Measurements from ENCODE around the gene ABCD4. TPM values are rescaled to one million over a fixed set of nuclear protein-coding genes. Genes with fewer than 3 reads are reported as not detected.

Gene ABCD4
- total RNA-seq, 1 experiment from 2014 or later = 45.3 TPM

DNA sequence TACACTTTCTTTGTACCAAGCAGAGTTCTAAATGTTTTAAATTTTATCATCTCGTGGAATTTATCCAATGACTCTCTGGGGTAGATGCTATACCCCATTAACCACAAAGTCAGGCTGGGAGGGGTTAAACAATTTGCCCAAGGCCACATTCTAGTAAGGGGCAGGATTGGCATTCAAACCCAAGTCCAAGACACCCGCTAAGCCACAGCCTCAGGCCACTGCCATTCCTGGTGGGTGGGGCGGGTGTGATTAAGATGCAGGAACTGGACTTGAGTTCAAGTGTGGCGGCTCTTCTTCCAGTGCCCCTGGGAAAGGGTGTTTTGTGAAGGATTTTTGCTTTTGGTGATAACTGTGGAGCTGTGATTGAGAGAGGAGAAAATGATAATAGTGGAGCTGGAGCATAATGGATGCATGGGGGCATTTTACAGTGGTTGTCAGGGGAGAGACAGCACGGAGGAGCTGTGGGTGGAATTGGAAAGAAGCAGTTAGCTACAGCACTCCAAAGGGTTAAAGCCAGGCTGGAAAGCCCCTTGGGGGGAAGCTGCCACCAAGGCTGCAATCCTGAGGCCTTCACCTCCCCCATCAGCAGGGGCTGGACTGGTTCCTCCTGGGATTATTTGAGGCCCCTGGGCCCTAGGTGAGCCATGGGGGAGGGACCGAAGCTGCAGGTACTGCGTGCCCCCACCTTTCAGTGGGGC, 44.5 kb upstream of the ABCD4 start:
- no TSS peak for BruUV-seq (replicated peaks)
- Histone ChIP-seq H3K36me3 (ENCODE audit: control insufficient read depth in 1 of 2, insufficient read depth in 2 of 2, low read length in 2 of 2) (no peaks in the 10 kb centered on the region), H3K9me3 (ENCODE audit: control insufficient read depth in 1 of 2, insufficient read depth in 1 of 2, low read depth in 1 of 2, low read length in 2 of 2) (no peaks in the 10 kb centered on the region), H3K4me3 (replicated peaks in 1 of 2; ENCODE audit: low read depth in 1 of 2, low read length in 2 of 2) (no peak overlapping the region), H3K27ac (ENCODE audit: low read depth, low read length) (no peak overlapping the region), H2AFZ (ENCODE audit: low read depth, low read length, poor library complexity, severe bottlenecking) (no peak overlapping the region), H4K20me1 (ENCODE audit: insufficient read depth) (no peaks in the 10 kb centered on the region), H3K4me1 (ENCODE audit: control insufficient read depth in 1 of 2, insufficient read depth in 2 of 2, low read length in 2 of 2) (no peaks in the 10 kb centered on the region), H3K9ac (ENCODE audit: low read length) (no peak overlapping the region), H3K27me3 (ENCODE audit: insufficient read depth, low read length) (no peaks in the 10 kb centered on the region), H3K4me2 (ENCODE audit: low read length) (no peak overlapping the region), H3K79me2 (ENCODE audit: insufficient read depth, low read length) (no peaks in the 10 kb centered on the region), H3K9me2 (ENCODE audit: insufficient read depth) (no peaks in the 10 kb centered on the region)
- TF ChIP-seq MAX (IDR thresholded peaks at IDR 0.05) = no peak
- no peak for TF ChIP-seq CEBPB (IDR thresholded peaks at IDR 0.05; ENCODE audit: low read depth)
- TF ChIP-seq POLR2A (IDR thresholded peaks at IDR 0.05; ENCODE audit: borderline replicate concordance, extremely low read depth, insufficient read depth, insufficient read length) = no peak
- no peak for TF ChIP-seq POLR2AphosphoS5 (IDR thresholded peaks at IDR 0.05; ENCODE audit: low read depth, low read length)
- TF ChIP-seq, protein P1, sequence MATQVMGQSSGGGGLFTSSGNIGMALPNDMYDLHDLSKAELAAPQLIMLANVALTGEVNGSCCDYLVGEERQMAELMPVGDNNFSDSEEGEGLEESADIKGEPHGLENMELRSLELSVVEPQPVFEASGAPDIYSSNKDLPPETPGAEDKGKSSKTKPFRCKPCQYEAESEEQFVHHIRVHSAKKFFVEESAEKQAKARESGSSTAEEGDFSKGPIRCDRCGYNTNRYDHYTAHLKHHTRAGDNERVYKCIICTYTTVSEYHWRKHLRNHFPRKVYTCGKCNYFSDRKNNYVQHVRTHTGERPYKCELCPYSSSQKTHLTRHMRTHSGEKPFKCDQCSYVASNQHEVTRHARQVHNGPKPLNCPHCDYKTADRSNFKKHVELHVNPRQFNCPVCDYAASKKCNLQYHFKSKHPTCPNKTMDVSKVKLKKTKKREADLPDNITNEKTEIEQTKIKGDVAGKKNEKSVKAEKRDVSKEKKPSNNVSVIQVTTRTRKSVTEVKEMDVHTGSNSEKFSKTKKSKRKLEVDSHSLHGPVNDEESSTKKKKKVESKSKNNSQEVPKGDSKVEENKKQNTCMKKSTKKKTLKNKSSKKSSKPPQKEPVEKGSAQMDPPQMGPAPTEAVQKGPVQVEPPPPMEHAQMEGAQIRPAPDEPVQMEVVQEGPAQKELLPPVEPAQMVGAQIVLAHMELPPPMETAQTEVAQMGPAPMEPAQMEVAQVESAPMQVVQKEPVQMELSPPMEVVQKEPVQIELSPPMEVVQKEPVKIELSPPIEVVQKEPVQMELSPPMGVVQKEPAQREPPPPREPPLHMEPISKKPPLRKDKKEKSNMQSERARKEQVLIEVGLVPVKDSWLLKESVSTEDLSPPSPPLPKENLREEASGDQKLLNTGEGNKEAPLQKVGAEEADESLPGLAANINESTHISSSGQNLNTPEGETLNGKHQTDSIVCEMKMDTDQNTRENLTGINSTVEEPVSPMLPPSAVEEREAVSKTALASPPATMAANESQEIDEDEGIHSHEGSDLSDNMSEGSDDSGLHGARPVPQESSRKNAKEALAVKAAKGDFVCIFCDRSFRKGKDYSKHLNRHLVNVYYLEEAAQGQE (IDR thresholded peaks at IDR 0.05; ENCODE audit: low read depth) = no peak
- TF ChIP-seq CBX3 (IDR thresholded peaks at IDR 0.05; ENCODE audit: low read depth) = no peak
- no peak for TF ChIP-seq SRF (IDR thresholded peaks at IDR 0.05; ENCODE audit: low read depth)
- no peak for TF ChIP-seq JUND (IDR thresholded peaks at IDR 0.05)
- TF ChIP-seq EGR1 (IDR thresholded peaks at IDR 0.05; ENCODE audit: low read depth) = no peak
- no peak for TF ChIP-seq EZH2phosphoT487 (IDR thresholded peaks at IDR 0.05; ENCODE audit: borderline replicate concordance)
- ATAC-seq (no peak), DNase-seq (ENCODE audit: low read depth, low spot score) (no peak)
- ChIA-PET POLR2A (no interaction called here), CTCF (no interaction called here), RAD21 (ENCODE audit: low non-redundant PET in 1 of 2, low total read pairs in 2 of 2, uncharacterized antibody in 2 of 2, unreplicated experiment in 2 of 2) (no interaction called here)
- intact Hi-C loops (cut with micrococcal nuclease) = no loop called here
